IMR-90 (cell line): ENCODE results near the gene CCDC61.

Experiments
- CEBPB ChIP-seq: IDR thresholded peaks from 2 replicates; pipeline ENCODE4 v1.6.1; 2012; ENCODE audit warnings: low read depth, low read length, improper control_type of control experiment
- CHD1 ChIP-seq: IDR thresholded peaks from 2 replicates; pipeline ENCODE4 v1.6.1; 2012; ENCODE audit warnings: low read depth, low read length, improper control_type of control experiment
- CTCF ChIP-seq: conservative IDR thresholded peaks from 2 replicates; pipeline ENCODE4 v1.5.1; 2012; ENCODE audit warnings: mild to moderate bottlenecking, low read depth, low read length, improper control_type of control experiment
- FOS ChIP-seq: fragments of 150-350 bp; IDR thresholded peaks from 2 replicates; pipeline ENCODE4 v1.6.1; 2016; ENCODE audit warnings: low read depth, low read length
- MAZ ChIP-seq: IDR thresholded peaks from 2 replicates; pipeline ENCODE4 v1.6.1; 2012; ENCODE audit warnings: low read depth, mild to moderate bottlenecking, low read length, improper control_type of control experiment, moderate library complexity, borderline replicate concordance
- NFE2L2 ChIP-seq: fragments of 150-350 bp; IDR thresholded peaks from 2 replicates; pipeline ENCODE4 v1.6.1; 2016; ENCODE audit warnings: low read depth, mild to moderate bottlenecking, low read length
- POLR2A ChIP-seq: IDR thresholded peaks from 2 replicates; pipeline ENCODE4 v1.6.1; 2012; ENCODE audit warnings: mild to moderate bottlenecking, low read depth, low read length
- USF2 ChIP-seq: fragments of 150-350 bp; IDR thresholded peaks from 2 replicates; pipeline ENCODE4 v1.6.1; 2017; ENCODE audit warnings: mild to moderate bottlenecking, antibody characterized with exemption, low read length, low read depth

- TF ChIP-seq MAZ (no peak), CEBPB (no peak), CTCF (no peak), NFE2L2 (no peak), POLR2A (no peak), CHD1 (no peak), USF2 (no peak), FOS (no peak)
These were observed 36.9 kb upstream of the CCDC61 start for GRCh38 chr19:45958320-45958719.
